Smooth muscle cell (in vitro differentiated cells): ENCODE results near the gene TMTC2. TPM values are rescaled to one million over a fixed set of nuclear protein-coding genes. Genes with fewer than 3 reads are reported as not detected.

Experiments used
- DNase-seq: peaks from one replicate; lab custom pipeline; 2025; ENCODE audit not compliant: unreplicated experiment; lab: John Stamatoyannopoulos, UW
- H2AFZ ChIP-seq: fragments of 200-600 bp; sonication (generic); 2 replicates; pipeline ENCODE4 v1.6.0; 2016; ENCODE audit warnings: antibody characterized with exemption, low read depth, mild to moderate bottlenecking
- H3F3A ChIP-seq: fragments of 200-600 bp; sonication (generic); 2 replicates; pipeline ENCODE4 v1.6.0; 2017; ENCODE audit warnings: antibody characterized with exemption, low read depth
- H3K27ac ChIP-seq: fragments of 200-600 bp; sonication (generic); 2 replicates; pipeline ENCODE4 v1.5.1; 2016; ENCODE audit warnings: low read depth, mild to moderate bottlenecking
- H3K27me3 ChIP-seq: fragments of 200-600 bp; sonication (generic); 2 replicates; pipeline ENCODE4 v1.6.1; 2016; ENCODE audit warnings: low read depth, mild to moderate bottlenecking
- H3K36me3 ChIP-seq: fragments of 200-600 bp; sonication (generic); 2 replicates; pipeline ENCODE4 v1.5.1; 2016; ENCODE audit warnings: low read depth
- H3K4me1 ChIP-seq: fragments of 200-600 bp; sonication (generic); 2 replicates; pipeline ENCODE4 v1.5.1; 2016; ENCODE audit warnings: low read depth
- H3K4me2 ChIP-seq: fragments of 200-600 bp; sonication (generic); 2 replicates; pipeline ENCODE4 v1.6.0; 2016; ENCODE audit warnings: mild to moderate bottlenecking
- H3K4me3 ChIP-seq: fragments of 200-600 bp; sonication (generic); 2 replicates; pipeline ENCODE4 v1.5.1; 2016; ENCODE audit warnings: mild to moderate bottlenecking
- H3K79me2 ChIP-seq: fragments of 200-600 bp; sonication (generic); 2 replicates; pipeline ENCODE4 v1.6.0; 2016; ENCODE audit warnings: low read depth, mild to moderate bottlenecking
- H3K9ac ChIP-seq: fragments of 200-600 bp; sonication (generic); 2 replicates; pipeline ENCODE4 v1.6.0; 2016; ENCODE audit warnings: low read depth
- H3K9me3 ChIP-seq: fragments of 200-600 bp; sonication (generic); replicated peaks from 2 replicates; pipeline ENCODE4 v1.5.1; 2016; ENCODE audit warnings: low read depth
- H4K20me1 ChIP-seq: fragments of 200-600 bp; sonication (generic); 2 replicates; pipeline ENCODE4 v1.6.0; 2016; ENCODE audit warnings: low read depth
- CTCF ChIP-seq: fragments of 200-600 bp; sonication (generic); IDR thresholded peaks from 2 replicates; pipeline ENCODE4 v1.5.1; 2017; ENCODE audit warnings: borderline replicate concordance, mild to moderate bottlenecking, antibody characterized with exemption; ENCODE audit not compliant: insufficient read depth, poor library complexity, severe bottlenecking
- WGBS: methylation state at CpG from one replicate; pipeline ENCODE4 v1.1.7; 2016; ENCODE audit warnings: low lambda C conversion rate; 5-methylcytosine and 5-hydroxymethylcytosine counted together
- polyA plus RNA-seq: library from polyadenylated mRNA; unstranded; fragments of >200 nt; fragmentation: Nextera tagmentation; extraction: Ambion mirVana; gene quantifications from 2 replicates; pipeline ENCODE4 v1.2.1, GENCODE V29; 2016
- total RNA-seq: library from RNA; depleted of rRNA; stranded (reverse); fragments of >200 nt; gene quantifications from 2 replicates; pipeline ENCODE4 v1.2.3, GENCODE V29; 2014

The TMTC2 gene
- total and polyA plus RNA-seq, 2 experiments from 2014 or later: 0.71 to 10.6 TPM

DNA sequence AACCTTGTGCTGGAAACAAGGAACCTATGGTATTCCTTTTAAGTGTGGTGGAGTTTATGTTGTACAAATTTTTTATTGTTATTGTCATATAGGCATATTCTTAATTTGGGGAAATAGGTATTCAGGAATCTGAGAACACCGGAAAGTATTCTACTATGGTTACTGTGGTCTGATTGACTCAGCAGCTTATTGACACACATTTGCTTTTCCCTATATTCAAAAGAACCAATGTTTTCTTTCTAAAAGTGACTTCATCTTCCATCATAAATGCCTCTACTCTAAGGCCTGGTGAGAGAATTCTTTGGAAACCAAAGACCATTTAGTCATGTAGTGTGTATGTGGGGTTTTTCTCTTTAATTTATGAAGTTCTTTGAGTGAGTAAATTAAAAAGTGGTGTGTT is 474.8 kb downstream of the TMTC2 start:
- H3K4me1 ChIP-seq: no peaks in the 10 kb centered on the region
- H3K79me2 ChIP-seq: no peaks in the 10 kb centered on the region
- H4K20me1 ChIP-seq: no peaks in the 10 kb centered on the region
- WGBS: 69% methylated on average over 1 of the region's 1 CpG
- no peak overlapping the region for H3K4me2 ChIP-seq
- H3K36me3 ChIP-seq: no peaks in the 10 kb centered on the region
- no peak overlapping the region for H3K4me3 ChIP-seq
- no peaks in the 10 kb centered on the region for H3K9me3 ChIP-seq
- H3F3A ChIP-seq: no peaks in the 10 kb centered on the region
- no peak for TF ChIP-seq CTCF
- H3K9ac ChIP-seq: no peak overlapping the region
- no peak for DNase-seq
- no peaks in the 10 kb centered on the region for H3K27me3 ChIP-seq
- no peak overlapping the region for H3K27ac ChIP-seq
- no peak overlapping the region for H2AFZ ChIP-seq

DNA sequence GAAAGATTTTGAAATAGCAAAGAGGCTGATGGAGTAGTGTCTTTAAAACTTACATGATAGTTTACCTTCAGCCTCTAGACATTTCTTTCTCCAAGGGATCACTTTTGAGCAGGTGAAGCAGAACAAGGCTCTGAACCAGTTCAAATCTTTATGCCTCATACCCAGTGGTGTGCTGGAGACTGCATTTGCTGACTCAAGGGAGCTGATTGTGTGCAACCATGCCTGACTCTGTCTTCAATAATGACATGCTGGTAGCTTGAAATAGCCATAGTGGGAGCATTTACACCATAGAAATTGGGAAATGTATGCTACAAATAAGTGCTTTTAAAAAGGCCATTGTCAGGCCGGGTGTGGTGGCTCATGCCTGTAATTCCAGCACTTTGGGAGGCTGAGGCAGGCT is 482.0 kb downstream of the TMTC2 start:
- H3K27ac ChIP-seq: no peak overlapping the region
- 85% methylated on average over 1 of the region's 1 CpG for WGBS
- H3K4me2 ChIP-seq: no peak overlapping the region
- H3K4me1 ChIP-seq: no peaks in the 10 kb centered on the region
- no peak overlapping the region for H3K9ac ChIP-seq
- H3K4me3 ChIP-seq: no peak overlapping the region
- H2AFZ ChIP-seq: no peak overlapping the region
- no peak for TF ChIP-seq CTCF
- H3K27me3 ChIP-seq: no peaks in the 10 kb centered on the region
- H3K79me2 ChIP-seq: no peaks in the 10 kb centered on the region
- H3K9me3 ChIP-seq: no peaks in the 10 kb centered on the region
- H4K20me1 ChIP-seq: no peaks in the 10 kb centered on the region
- H3F3A ChIP-seq: no peaks in the 10 kb centered on the region
- no peak for DNase-seq
- H3K36me3 ChIP-seq: no peaks in the 10 kb centered on the region

GRCh38 chr12:83172441-83172840 is 485.7 kb downstream of the TMTC2 start:
- Histone ChIP-seq H3K4me2 (peak overlapping the region; percentile 25), H3K27ac (no peak overlapping the region), H3K4me1 (no peaks in the 10 kb centered on the region), H3F3A (no peaks in the 10 kb centered on the region), H3K9ac (no peak overlapping the region), H3K9me3 (no peaks in the 10 kb centered on the region), H3K36me3 (no peaks in the 10 kb centered on the region), H2AFZ (peak overlapping the region; percentile 34), H4K20me1 (no peaks in the 10 kb centered on the region), H3K27me3 (no peaks in the 10 kb centered on the region), H3K79me2 (no peaks in the 10 kb centered on the region), H3K4me3 (no peak overlapping the region)
- no peak for TF ChIP-seq CTCF
- 34% methylated on average over 2 of the region's 2 CpGs for WGBS
- no peak for DNase-seq

DNA sequence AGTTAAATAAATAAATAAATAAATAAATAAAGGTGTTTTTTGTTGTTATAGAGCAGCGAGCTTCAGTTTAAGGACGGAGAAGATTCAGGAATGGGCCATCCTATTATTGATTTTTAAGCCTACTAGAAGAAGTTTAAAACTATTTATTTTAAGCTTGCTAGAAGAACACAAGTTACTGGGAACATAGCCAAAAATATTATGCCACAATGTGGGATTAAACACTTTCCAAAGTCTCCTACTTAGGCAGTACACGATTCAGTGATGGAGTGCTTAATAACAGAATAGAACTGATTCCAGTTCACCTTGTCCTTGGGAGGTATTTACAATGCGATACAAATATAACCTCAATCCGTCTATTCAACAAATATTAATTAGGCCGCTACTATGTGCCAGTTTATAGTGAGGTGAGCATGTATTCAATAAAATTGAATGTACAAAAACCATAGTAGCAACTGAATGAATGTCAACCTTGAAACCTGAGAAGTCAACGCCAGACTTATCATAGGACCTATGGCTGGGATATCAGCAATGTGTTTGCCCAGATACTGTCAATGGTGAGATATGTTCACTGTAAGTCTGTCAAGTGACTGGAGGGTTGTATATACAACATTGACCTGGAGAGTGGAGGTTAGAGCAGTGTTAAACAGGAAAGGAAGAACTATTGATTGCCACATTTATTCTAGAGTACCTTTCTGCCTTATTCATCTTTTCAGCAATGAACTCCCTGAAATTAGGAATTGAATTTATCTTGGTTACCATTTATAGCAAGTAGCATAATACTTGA is 486.4 kb downstream of the TMTC2 start:
- DNase-seq: no peak
- no peaks in the 10 kb centered on the region for H4K20me1 ChIP-seq
- peak overlapping the region; percentile 25 for H3K4me2 ChIP-seq
- H3K4me1 ChIP-seq: no peaks in the 10 kb centered on the region
- WGBS: 83% methylated on average over 7 of the region's 7 CpGs
- H3K4me3 ChIP-seq: no peak overlapping the region
- H3K79me2 ChIP-seq: no peaks in the 10 kb centered on the region
- no peak for TF ChIP-seq CTCF
- no peak overlapping the region for H2AFZ ChIP-seq
- no peak overlapping the region for H3K9ac ChIP-seq
- no peaks in the 10 kb centered on the region for H3K27me3 ChIP-seq
- no peaks in the 10 kb centered on the region for H3K36me3 ChIP-seq
- H3K27ac ChIP-seq: no peak overlapping the region
- no peaks in the 10 kb centered on the region for H3K9me3 ChIP-seq
- H3F3A ChIP-seq: no peaks in the 10 kb centered on the region
